SK-N-SH treated with all-trans-retinoic acid at 6 μM for 48 hours (cell line): ENCODE measurements around the gene MYOM1.
"Not testable (repeated sequence)": the region's sequence is repeated elsewhere in the genome, so short reads cannot be mapped to it uniquely, and the experiment has no call there.

Experiments
- ATAC-seq: fragments of 200-7000 bp; cut with Tn5 transposase; 3 replicates; pipeline ENCODE4 v1.9.1; 2020; ENCODE audit warnings: mild to moderate bottlenecking, moderate library complexity
- ESRRG ChIP-seq: fragments of 250-450 bp; sonication (Bioruptor Pico); IDR thresholded peaks from 2 replicates; pipeline ENCODE4 v1.6.1; 2021; ENCODE audit warnings: mild to moderate bottlenecking
- ISL1 ChIP-seq: fragments of 250-450 bp; sonication (Bioruptor Pico); IDR thresholded peaks from 2 replicates; pipeline ENCODE4 v2.1.2; 2022; ENCODE audit warnings: mild to moderate bottlenecking, moderate library complexity
- RARB ChIP-seq: fragments of 250-450 bp; sonication (Bioruptor Pico); IDR thresholded peaks from 2 replicates; pipeline ENCODE4 v1.8.0; 2021; ENCODE audit warnings: mild to moderate bottlenecking, moderate library complexity
- TCF4 ChIP-seq: fragments of 250-450 bp; sonication (Bioruptor Pico); IDR thresholded peaks from 2 replicates; pipeline ENCODE4 v1.8.0; 2021; ENCODE audit warnings: mild to moderate bottlenecking, moderate library complexity, borderline replicate concordance
- ZC3H10 ChIP-seq: fragments of 250-450 bp; sonication (Bioruptor Pico); IDR thresholded peaks from 2 replicates; pipeline ENCODE4 v1.5.1; 2021; ENCODE audit warnings: mild to moderate bottlenecking, moderate library complexity
- ZFP30 ChIP-seq: fragments of 450-650 bp; formaldehyde crosslinking; IDR thresholded peaks from 2 replicates; pipeline ENCODE4 v1.5.0; 2022; ENCODE audit warnings: mild to moderate bottlenecking, moderate library complexity
- ZNF70 ChIP-seq: fragments of 450-650 bp; formaldehyde crosslinking; IDR thresholded peaks from 2 replicates; pipeline ENCODE4 v1.5.0; 2020; ENCODE audit warnings: mild to moderate bottlenecking, moderate library complexity

The MYOM1 gene

DNA sequence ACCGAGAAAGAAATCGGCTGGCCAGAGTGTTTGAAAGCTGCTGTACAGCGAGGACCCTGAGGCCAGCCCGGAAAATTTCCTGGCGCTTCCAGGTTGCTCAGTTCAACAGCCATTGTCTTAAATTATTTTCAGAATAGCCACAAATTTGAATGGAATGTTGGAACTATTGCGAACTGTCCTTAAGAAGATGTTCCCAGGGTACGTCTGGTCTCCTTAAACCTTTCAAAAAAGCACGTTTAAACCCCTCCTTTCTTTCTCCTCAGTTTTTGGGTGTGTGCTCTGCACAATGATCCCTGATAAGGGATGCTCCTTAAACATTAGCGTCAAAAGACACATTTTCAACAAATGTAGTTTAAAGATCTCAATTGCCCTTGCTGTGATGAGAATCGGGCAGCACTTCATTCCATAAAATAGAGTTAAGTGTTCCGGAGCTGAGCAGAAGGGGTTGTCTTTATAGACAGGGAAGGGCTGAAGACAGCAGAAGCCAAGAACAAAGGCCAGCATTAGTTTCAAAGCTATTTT lies 192.3 kb downstream of the MYOM1 start:
- no peak for ATAC-seq
- TF ChIP-seq RARB (CRISPR knock-in tag) (no peak), TCF4 (CRISPR knock-in tag) (no peak), ZC3H10 (CRISPR knock-in tag) (no peak), ZFP30 (no peak)

DNA sequence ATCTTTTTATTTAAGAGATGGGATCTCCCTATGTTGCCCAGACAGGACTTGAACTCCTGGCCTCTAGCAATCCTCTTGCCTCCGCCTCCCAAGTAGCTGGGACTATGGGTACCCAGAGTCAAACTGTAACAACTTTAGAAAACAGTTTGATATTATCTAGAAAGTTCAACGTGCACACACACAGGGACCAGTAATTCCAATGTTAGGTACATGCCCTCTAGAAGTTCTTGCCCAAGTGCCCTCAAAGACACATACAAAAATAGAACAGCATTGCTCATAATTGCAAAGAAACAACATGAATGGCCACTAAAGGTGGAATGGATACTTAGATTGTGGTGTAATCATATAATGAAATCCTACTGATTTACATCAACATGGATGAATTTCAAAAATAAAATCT lies 194.2 kb downstream of the MYOM1 start:
- ATAC-seq, result no peak

DNA sequence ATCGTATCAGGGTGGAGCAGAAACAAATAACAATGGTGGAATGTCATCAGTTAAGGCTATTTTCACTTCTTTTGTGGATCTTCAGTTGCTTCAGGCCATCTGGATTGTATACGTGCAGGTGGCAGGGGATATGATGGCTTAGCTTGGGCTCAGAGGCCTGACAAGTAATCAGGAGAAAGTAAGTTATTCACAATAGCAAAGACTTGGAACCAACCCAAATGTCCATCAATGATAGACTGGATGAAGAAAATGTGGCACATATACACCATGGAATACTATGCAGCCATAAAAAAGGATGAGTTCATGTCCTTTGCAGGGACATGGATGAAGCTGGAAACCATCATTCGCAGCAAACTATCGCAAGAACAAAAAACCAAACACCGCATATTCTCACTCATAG lies 196.2 kb downstream of the MYOM1 start:
- not testable (repeated sequence) for ATAC-seq

More for the DNA sequence above, 194.2 kb downstream of the MYOM1 start:
- TF ChIP-seq ISL1 (CRISPR knock-in tag), result no peak
- no peak for TF ChIP-seq ZC3H10 (CRISPR knock-in tag)
- TF ChIP-seq RARB (CRISPR knock-in tag), result no peak
- TF ChIP-seq ESRRG (CRISPR knock-in tag), result no peak
- TF ChIP-seq ZNF70, result no peak
- no peak for TF ChIP-seq TCF4 (CRISPR knock-in tag)
